Fibroblast of lung (primary cell): ENCODE measurements around the gene ANKS1B. TPM values are rescaled to one million over a fixed set of nuclear protein-coding genes. Genes with fewer than 3 reads are reported as not detected.

ENCODE experiments used
- DNase-seq, 2 donors: peaks; one replicate each; pipeline versions ENCODE4 v3.0.0 to v3.0.0-alpha.2; 2010; ENCODE audit warnings: low read depth in 2 of 2
- H2AFZ ChIP-seq: 2 replicates; pipeline ENCODE4 v1.5.1; 2012; ENCODE audit warnings: low read length, control low read depth, inconsistent platforms
- H3K27ac ChIP-seq: 2 replicates; pipeline ENCODE4 v1.5.1; 2011; ENCODE audit warnings: low read length, control low read depth; ENCODE audit not compliant: insufficient read depth
- H3K27me3 ChIP-seq: 2 replicates; pipeline ENCODE4 v1.5.1; 2011; ENCODE audit warnings: mild to moderate bottlenecking, low read length; ENCODE audit not compliant: control insufficient read depth, insufficient read depth
- H3K36me3 ChIP-seq: 2 replicates; pipeline ENCODE4 v1.5.1; 2011; ENCODE audit warnings: low read length; ENCODE audit not compliant: control insufficient read depth, insufficient read depth
- H3K4me1 ChIP-seq: 2 replicates; pipeline ENCODE4 v1.5.1; 2011; ENCODE audit warnings: low read length; ENCODE audit not compliant: control insufficient read depth, insufficient read depth; ENCODE audit errors: extremely low read depth
- H3K4me2 ChIP-seq: 2 replicates; pipeline ENCODE4 v1.5.1; 2011; ENCODE audit warnings: low read length, control low read depth; ENCODE audit not compliant: insufficient read depth; ENCODE audit errors: extremely low read depth
- H3K4me3 ChIP-seq, 4 experiments: fragments of 200-600 bp in 1 of 4; sonication (generic) in 1 of 4; replicated peaks in 1 of 4; 2 replicates each; pipeline ENCODE4 v1.5.1; 2011 to 2016; ENCODE audit warnings: low read length in 4 of 4, low read depth in 3 of 4, mild to moderate bottlenecking in 3 of 4, control low read depth in 2 of 4, inconsistent platforms in 1 of 4, mixed read lengths in 1 of 4; ENCODE audit not compliant: insufficient read depth in 1 of 4; ENCODE audit errors: control extremely low read depth in 1 of 4
- H3K79me2 ChIP-seq: 2 replicates; pipeline ENCODE4 v1.5.1; 2012; ENCODE audit warnings: mild to moderate bottlenecking, low read length, inconsistent platforms; ENCODE audit not compliant: control insufficient read depth, insufficient read depth
- H3K9ac ChIP-seq: 2 replicates; pipeline ENCODE4 v1.5.1; 2011; ENCODE audit warnings: mild to moderate bottlenecking, low read length, control low read depth; ENCODE audit not compliant: insufficient read depth
- H3K9me3 ChIP-seq: 2 replicates; pipeline ENCODE4 v1.5.1; 2012; ENCODE audit warnings: low read depth, low read length; ENCODE audit not compliant: control insufficient read depth, insufficient read depth
- H4K20me1 ChIP-seq: 2 replicates; pipeline ENCODE4 v1.5.1; 2011; ENCODE audit warnings: low read length; ENCODE audit not compliant: control insufficient read depth, insufficient read depth; ENCODE audit errors: extremely low read depth
- CTCF ChIP-seq, 2 donors: IDR thresholded peaks in 1 of 2; conservative IDR thresholded peaks in 1 of 2; 1 replicate in 1 of 2; 2 replicates in 1 of 2; pipeline ENCODE4 v1.5.1; 2011 to 2012; ENCODE audit warnings: low read length in 2 of 2, control low read depth in 1 of 2, inconsistent platforms in 1 of 2, low read depth in 1 of 2, mild to moderate bottlenecking in 1 of 2
- EZH2 ChIP-seq: IDR thresholded peaks from 2 replicates; pipeline ENCODE4 v1.5.1; 2012; ENCODE audit warnings: low read length, control low read depth, mild to moderate bottlenecking; ENCODE audit errors: missing control alignments
- polyA plus RNA-seq, 2 donors: library from polyadenylated mRNA; depleted of rRNA in 1 of 2; stranded (reverse) in 1 of 2; unstranded in 1 of 2; fragments of >200 nt; gene quantifications; 2 replicates each; pipeline ENCODE4 v1.2.1, GENCODE V29; 2011 to 2012; ENCODE audit warnings: missing spikeins in 1 of 2
- total RNA-seq: library from RNA; depleted of rRNA; stranded (reverse); fragments of >200 nt; gene quantifications from 2 replicates; pipeline ENCODE4 v1.2.1, GENCODE V29; 2014

The ANKS1B gene
- total and polyA plus RNA-seq, 2 donors (not counting 1 experiment from before 2014, with no cell fraction given), result 0.11 to 0.83 TPM

GRCh38 chr12:99110212-99110611 lies 874.5 kb downstream of the ANKS1B start:
- Histone ChIP-seq H3K4me3 (no peak overlapping the region), H3K4me2 (no peak overlapping the region), H2AFZ (no peak overlapping the region), H3K79me2 (no peaks in the 10 kb centered on the region), H3K4me1 (no peaks in the 10 kb centered on the region), H3K27ac (no peak overlapping the region), H4K20me1 (no peaks in the 10 kb centered on the region), H3K9me3 (no peaks in the 10 kb centered on the region), H3K27me3 (no peaks in the 10 kb centered on the region), H3K9ac (no peak overlapping the region), H3K36me3 (no peaks in the 10 kb centered on the region)
- DNase-seq, result no peak
- no peak for TF ChIP-seq CTCF (conservative IDR thresholded peaks at IDR 0.05 in 1 of 2, IDR thresholded peaks at IDR 0.05 in 1 of 2; ENCODE audit: low read depth in 1 of 2, low read length in 2 of 2)
- no peak for TF ChIP-seq EZH2

GRCh38 chr12:99108924-99109323 lies 875.8 kb downstream of the ANKS1B start:
- Histone ChIP-seq H3K9me3 (no peaks in the 10 kb centered on the region), H2AFZ (no peak overlapping the region)

DNA sequence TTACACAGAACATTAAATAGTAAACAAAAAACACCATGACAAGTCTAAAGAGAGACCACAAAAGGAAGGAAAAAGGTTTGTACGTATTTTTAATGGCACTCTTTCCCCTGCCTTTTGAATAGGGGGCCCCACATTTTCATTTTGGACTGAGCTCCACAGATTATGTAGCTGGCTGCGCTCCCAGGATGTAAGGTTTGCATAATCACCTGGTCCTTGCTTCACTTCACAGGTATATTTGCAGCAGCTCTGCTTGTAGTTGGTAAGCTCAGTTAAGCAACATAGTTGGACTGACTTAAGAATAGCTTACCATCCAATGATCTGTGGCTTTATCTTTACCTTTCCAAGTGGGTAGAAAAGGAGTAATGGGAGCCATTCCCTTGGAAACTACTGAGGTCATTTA lies 885.0 kb downstream of the ANKS1B start:
- H3K4me3 ChIP-seq, result no peak overlapping the region

More at GRCh38 chr12:99108924-99109323, 875.8 kb downstream of the ANKS1B start:
- no peaks in the 10 kb centered on the region for H3K4me1 ChIP-seq
- no peak overlapping the region for H3K27ac ChIP-seq
- no peak overlapping the region for H3K9ac ChIP-seq
- no peak overlapping the region for H3K4me2 ChIP-seq
- H3K4me3 ChIP-seq, result no peak overlapping the region
- H3K79me2 ChIP-seq, result no peaks in the 10 kb centered on the region
- H4K20me1 ChIP-seq, result no peaks in the 10 kb centered on the region
- H3K27me3 ChIP-seq, result no peaks in the 10 kb centered on the region
- H3K36me3 ChIP-seq, result no peaks in the 10 kb centered on the region
- TF ChIP-seq CTCF (conservative IDR thresholded peaks at IDR 0.05 in 1 of 2, IDR thresholded peaks at IDR 0.05 in 1 of 2; ENCODE audit: low read depth in 1 of 2, low read length in 2 of 2), result no peak
- no peak for DNase-seq

More for the DNA sequence above, 885.0 kb downstream of the ANKS1B start:
- Histone ChIP-seq H3K9ac (no peak overlapping the region), H3K9me3 (no peaks in the 10 kb centered on the region), H3K4me2 (no peak overlapping the region), H4K20me1 (no peaks in the 10 kb centered on the region), H3K4me1 (no peaks in the 10 kb centered on the region), H3K79me2 (no peaks in the 10 kb centered on the region), H2AFZ (no peak overlapping the region), H3K27ac (no peak overlapping the region), H3K36me3 (no peaks in the 10 kb centered on the region), H3K27me3 (no peaks in the 10 kb centered on the region)
- no peak for DNase-seq
- no peak for TF ChIP-seq EZH2
